Activated T-helper 9 cell treated with anti-CD3 and anti-CD28 coated beads, Interleukin-2, amount 50 U/mL, for 16 hours (primary cell): Measurements from ENCODE around the gene LRRC10.

Experiments
- DNase-seq: peaks from one replicate; pipeline ENCODE4 v3.0.0-alpha.2; 2020; ENCODE audit warnings: low read depth

The LRRC10 gene

GRCh38 chr12:69569236-69569635 is 41.5 kb downstream of the LRRC10 start:
- DNase-seq: no peak

GRCh38 chr12:69566603-69567002 is 44.1 kb downstream of the LRRC10 start:
- no peak for DNase-seq

- no peak for DNase-seq
Measured at GRCh38 chr12:69563166-69563762, 47.4 kb downstream of the LRRC10 start.
